GM12878 (cell line): ENCODE results near the gene GSE1. TPM values are rescaled to one million over a fixed set of nuclear protein-coding genes. Genes with fewer than 3 reads are reported as not detected.

Experiments
- ATAC-seq: fragments of 200-7000 bp; cut with Tn5 transposase; 3 replicates; pipeline ENCODE4 v1.9.1; 2020; ENCODE audit warnings: mild to moderate bottlenecking, moderate library complexity
- BruUV-seq: library from RNA; stranded (reverse); fragments of 400-500 nt; replicated peaks from 2 replicates; lab custom pipeline; 2021; lab: Mats Ljungman, UMichigan
- CTCF ChIA-PET: fragments of 300-600 bp; sonication (Branson Sonifier 250); formaldehyde crosslinking; extraction: SDS; loops from one replicate; lab custom pipeline; 2021; ENCODE audit warnings: inconsistent platforms; lab: Yijun Ruan, JAX
- POLR2A ChIA-PET: fragments of 350-600 bp; formaldehyde crosslinking; extraction: SDS; loops from one replicate; lab custom pipeline; 2021; ENCODE audit warnings: inconsistent platforms; lab: Charles Lee
- RAD21 ChIA-PET: fragments of 300-600 bp; sonication (Branson Sonifier 250); formaldehyde crosslinking; loops from one replicate; lab custom pipeline; 2023; ENCODE audit warnings: antibody characterized with exemption; ENCODE audit not compliant: unreplicated experiment; lab: Charles Lee
- SMC1A ChIA-PET: fragments of 300-600 bp; sonication (Branson Sonifier 250); formaldehyde crosslinking; loops from one replicate; lab custom pipeline; 2023; ENCODE audit not compliant: unreplicated experiment, uncharacterized antibody; lab: Charles Lee
- DNase-seq: peaks from one replicate; pipeline ENCODE4 v3.0.0-alpha.2; 2011; ENCODE audit warnings: low read depth, low spot score
- FAIRE-seq: peaks from 3 replicates; lab custom pipeline; 2011; peaks lifted over from hg19 to GRCh38; lab: Jason Lieb, UNC
- H2AFZ ChIP-seq: 2 replicates; pipeline ENCODE4 v1.6.0; 2011; ENCODE audit warnings: low read depth, low read length, control low read depth; ENCODE audit not compliant: control insufficient read depth
- H3K27ac ChIP-seq: 2 replicates; pipeline ENCODE4 v1.5.1; 2011; ENCODE audit warnings: control low read depth; ENCODE audit not compliant: control insufficient read depth, insufficient read depth
- H3K27me3 ChIP-seq, 2 experiments: replicated peaks in 1 of 2; 2 replicates each; pipeline versions ENCODE4 v1.6.0 to v1.6.1; 2011; ENCODE audit warnings: low read length in 1 of 2; ENCODE audit not compliant: control insufficient read depth in 2 of 2, insufficient read depth in 2 of 2
- H3K36me3 ChIP-seq, 2 experiments: 2 replicates each; pipeline ENCODE4 v1.5.1; 2011; ENCODE audit warnings: low read length in 1 of 2; ENCODE audit not compliant: control insufficient read depth in 2 of 2, insufficient read depth in 2 of 2
- H3K4me1 ChIP-seq: 2 replicates; pipeline ENCODE4 v1.6.1; 2011; ENCODE audit warnings: mild to moderate bottlenecking, low read length, moderate library complexity, mixed read lengths; ENCODE audit not compliant: control insufficient read depth, insufficient read depth
- H3K4me2 ChIP-seq: 2 replicates; pipeline ENCODE4 v1.6.0; 2011; ENCODE audit warnings: control low read depth; ENCODE audit not compliant: control insufficient read depth, insufficient read depth
- H3K4me3 ChIP-seq: fragments of 200-600 bp; sonication (generic); 2 replicates; pipeline ENCODE4 v1.5.1; 2016
- H3K79me2 ChIP-seq: 2 replicates; pipeline ENCODE4 v1.6.0; 2011; ENCODE audit warnings: low read length; ENCODE audit not compliant: control insufficient read depth, insufficient read depth
- H3K9ac ChIP-seq: 2 replicates; pipeline ENCODE4 v1.8.0; 2011; ENCODE audit warnings: low read length, control low read depth, mixed read lengths; ENCODE audit not compliant: control insufficient read depth, insufficient read depth
- H3K9me3 ChIP-seq: replicated peaks from 3 replicates; pipeline ENCODE4 v1.5.1; 2011; ENCODE audit warnings: mild to moderate bottlenecking, low read length; ENCODE audit not compliant: control insufficient read depth, insufficient read depth
- H4K20me1 ChIP-seq: 2 replicates; pipeline ENCODE4 v1.6.0; 2011; ENCODE audit not compliant: control insufficient read depth, insufficient read depth
- ATF7 ChIP-seq: fragments of 450-650 bp; IDR thresholded peaks from 2 replicates; pipeline ENCODE4 v1.6.1; 2016; ENCODE audit warnings: low read depth, mild to moderate bottlenecking
- BMI1 ChIP-seq: fragments of 450-650 bp; IDR thresholded peaks from 2 replicates; pipeline ENCODE4 v1.6.1; 2016; ENCODE audit warnings: mild to moderate bottlenecking, moderate library complexity, borderline replicate concordance
- CEBPZ ChIP-seq: fragments of 150-350 bp; IDR thresholded peaks from 2 replicates; pipeline ENCODE4 v1.6.1; 2016; ENCODE audit warnings: low read depth, low read length
- EP300 ChIP-seq, 2 experiments: fragments of 150-350 bp in 1 of 2; IDR thresholded peaks; 2 replicates each; pipeline ENCODE4 v1.6.1; 2011 to 2012; ENCODE audit warnings: low read depth in 2 of 2, low read length in 2 of 2, borderline replicate concordance in 1 of 2, improper control_type of control experiment in 1 of 2, inconsistent platforms in 1 of 2; ENCODE audit not compliant: control insufficient read depth in 1 of 2
- ESRRA ChIP-seq: IDR thresholded peaks from 2 replicates; pipeline ENCODE4 v1.6.1; 2012; ENCODE audit warnings: mild to moderate bottlenecking, low read length, improper control_type of control experiment
- ETV6 ChIP-seq, 2 experiments: fragments of 450-650 bp in 1 of 2; IDR thresholded peaks in 1 of 2; conservative IDR thresholded peaks in 1 of 2; 2 replicates each; pipeline ENCODE4 v1.6.1; 2014; ENCODE audit warnings: antibody characterized with exemption in 1 of 2, borderline replicate concordance in 1 of 2, low read depth in 1 of 2, mild to moderate bottlenecking in 1 of 2, moderate library complexity in 1 of 2
- IRF5 ChIP-seq: fragments of 450-650 bp; IDR thresholded peaks from 2 replicates; pipeline ENCODE4 v1.6.1; 2017; ENCODE audit warnings: borderline replicate concordance
- KAT2A ChIP-seq: conservative IDR thresholded peaks from 2 replicates; pipeline ENCODE4 v1.6.1; 2011; ENCODE audit warnings: low read depth, low read length; ENCODE audit not compliant: control insufficient read depth
- RAD21 ChIP-seq: IDR thresholded peaks from 2 replicates; pipeline ENCODE4 v1.6.1; 2011; ENCODE audit warnings: mild to moderate bottlenecking, low read depth, low read length, moderate library complexity; ENCODE audit not compliant: insufficient read depth
- RFX5 ChIP-seq: IDR thresholded peaks from 2 replicates; pipeline ENCODE4 v1.6.1; 2011; ENCODE audit warnings: low read depth, low read length, improper control_type of control experiment
- SIX5 ChIP-seq: IDR thresholded peaks from 2 replicates; pipeline ENCODE4 v1.6.1; 2011; ENCODE audit warnings: mild to moderate bottlenecking, low read depth, low read length, moderate library complexity; ENCODE audit not compliant: severe bottlenecking
- SPI1 ChIP-seq: IDR thresholded peaks from 2 replicates; pipeline ENCODE4 v1.6.1; 2011; ENCODE audit warnings: low read depth, mild to moderate bottlenecking, low read length, moderate library complexity, borderline replicate concordance; ENCODE audit not compliant: insufficient read depth
- STAT3 ChIP-seq: IDR thresholded peaks from 2 replicates; pipeline ENCODE4 v1.6.1; 2011; ENCODE audit warnings: low read depth, low read length, improper control_type of control experiment
- ZBED1 ChIP-seq: IDR thresholded peaks from 2 replicates; pipeline ENCODE4 v1.6.1; 2016; ENCODE audit warnings: borderline replicate concordance
- WGBS: methylation state at CpG from one replicate; pipeline ENCODE4 v1.1.6; 2016; ENCODE audit warnings: low lambda C conversion rate; ENCODE audit not compliant: insufficient replicate concordance, insufficient coverage; ENCODE audit errors: missing lambda C conversion rate; 5-methylcytosine and 5-hydroxymethylcytosine counted together
- in situ Hi-C: fragments of 300-500 bp; cut with MboI; formaldehyde crosslinking; loops from 9 replicates; pipeline ENCODE4 v1.14.3; 2018; ENCODE audit warnings: mixed read lengths
- intact Hi-C: fragments of 100-400 bp; cut with micrococcal nuclease; formaldehyde crosslinking; loops from one replicate; pipeline ENCODE4 v1.14.2; 2022; ENCODE audit not compliant: unreplicated experiment
- polyA plus RNA-seq, 11 experiments: library from polyadenylated mRNA; depleted of rRNA in 4 of 11; unstranded in 6 of 11; stranded (reverse) in 5 of 11; fragments of >200 nt; fragmentation: Nextera tagmentation in 4 of 11; fragmentation: Illumina TruSeq in 1 of 11; extraction: Ambion mirVana in 4 of 11; extraction: Trizol in 1 of 11; gene quantifications; 1 replicate in 1 of 11; 2 replicates in 10 of 11; pipeline versions ENCODE4 v1.2.1 to v1.2.3, GENCODE V29; 2011 to 2016; ENCODE audit warnings: inconsistent platforms in 2 of 11, missing spikeins in 2 of 11, low read depth in 1 of 11
- total RNA-seq, 4 experiments: library from RNA; depleted of rRNA in 3 of 4; stranded (reverse); fragments of >200 nt in 3 of 4; fragmentation: Illumina TruSeq in 1 of 4; extraction: Trizol in 1 of 4; gene quantifications; 2 replicates each; pipeline versions ENCODE4 v1.2.1 to v1.2.3, GENCODE V29; 2013 to 2021

GSE1 gene
- total and polyA plus RNA-seq, 10 of the 15 experiments (the other 5 are each of a cell fraction or from before 2014, with no cell fraction given): 4.6 to 58.7 (median 18.2) TPM

- TF ChIP-seq KAT2A (no peak), STAT3 (no peak), IRF5 (no peak), ATF7 (no peak)
Observed at GRCh38 chr16:85573696-85574641, 39.2 kb upstream of the GSE1 start (continued).

DNA sequence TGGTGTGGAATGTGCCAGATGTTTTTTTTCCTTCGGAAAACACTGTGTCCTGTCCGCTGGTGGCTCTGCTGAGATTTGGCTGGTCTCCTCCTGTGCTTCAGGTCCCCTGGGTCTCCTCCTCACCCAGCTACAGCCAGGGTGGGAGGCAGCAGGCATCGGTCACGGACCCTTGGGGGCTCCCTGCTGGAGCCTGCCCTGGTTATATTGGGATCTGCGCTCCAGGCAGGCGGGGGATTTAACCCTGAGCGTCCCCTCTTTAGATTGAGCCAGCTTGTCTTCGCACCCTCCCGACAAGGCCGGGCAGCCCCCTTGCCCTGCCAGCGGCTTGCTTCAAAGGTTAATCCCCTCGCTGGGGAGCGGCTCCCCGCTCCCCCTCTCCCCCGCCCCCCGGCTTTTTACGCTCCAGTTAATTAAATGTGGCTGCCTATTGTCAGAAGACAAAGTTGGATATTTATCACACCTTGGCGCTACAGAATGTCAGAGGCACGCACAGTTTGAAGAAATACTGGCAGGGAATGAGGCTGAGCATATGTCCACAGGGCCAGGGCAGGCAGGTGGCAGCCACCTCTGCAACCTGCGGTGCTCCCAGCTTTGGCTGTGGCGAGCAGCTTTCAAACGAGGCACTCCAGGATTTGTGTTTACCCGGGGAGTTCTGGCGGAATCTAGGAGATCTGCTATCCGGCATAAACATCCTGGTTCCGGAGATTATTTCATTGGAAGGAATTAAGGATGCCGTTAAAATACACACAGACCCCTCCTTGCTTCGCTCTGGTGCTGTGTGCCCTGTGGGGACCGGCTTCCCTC is 38.2 kb upstream of the GSE1 start:
- H3K4me2 ChIP-seq: no peak overlapping the region
- TF ChIP-seq RFX5: no peak
- no peak for TF ChIP-seq ESRRA
- no peak for TF ChIP-seq SPI1
- no peak for TF ChIP-seq BMI1
- no peak for TF ChIP-seq ETV6 (conservative IDR thresholded peaks at IDR 0.05 in 1 of 2, IDR thresholded peaks at IDR 0.05 in 1 of 2; ENCODE audit: borderline replicate concordance in 1 of 2, low read depth in 1 of 2)
- TF ChIP-seq ZBED1: no peak
- no peak for TF ChIP-seq RAD21
- no peak for TF ChIP-seq EP300 (IDR thresholded peaks at IDR 0.05; ENCODE audit: borderline replicate concordance in 1 of 2, control insufficient read depth in 1 of 2, low read depth in 2 of 2, low read length in 2 of 2)
- no peak for TF ChIP-seq CEBPZ
- no peak for TF ChIP-seq SIX5
- DNase-seq: no peak
- ATAC-seq: no peak
- H3K79me2 ChIP-seq: peaks cover 65% of the 10 kb centered on the region
- H3K9ac ChIP-seq: no peak overlapping the region
- H3K27me3 ChIP-seq: no peaks in the 10 kb centered on the region
- in situ Hi-C loops: loop anchor here (25.0 kb wide), 1 partner anchor 963 kb away; the partner anchor contains the start of gene COTL1
- POLR2A ChIA-PET: no interaction called here
- no TSS peak for BruUV-seq
- WGBS: 89% methylated on average over 20 of the region's 29 CpGs
- no peak overlapping the region for H3K4me3 ChIP-seq
- H4K20me1 ChIP-seq: peaks cover 10% of the 10 kb centered on the region; the same call in 1 of the 2 replicates
- SMC1A ChIA-PET: interaction anchor here (1.2 to 1.5 kb wide), 2 partner anchors 20 to 107 kb away, joined by 3 to 5 read pairs; no protein-coding TSS in a partner anchor
- no peak overlapping the region for H2AFZ ChIP-seq
- intact Hi-C loops: no loop called here
- FAIRE-seq: no peak
- no peak overlapping the region for H3K27ac ChIP-seq
- H3K36me3 ChIP-seq: peaks cover 0 to 8% of the 10 kb centered on the region in 2 experiments; a peak in 3 of 4 replicates
- RAD21 ChIA-PET: no interaction called here
- H3K9me3 ChIP-seq: no peaks in the 10 kb centered on the region
- H3K4me1 ChIP-seq: peaks cover 27% of the 10 kb centered on the region
- CTCF ChIA-PET: interaction anchor here (0.7 to 1.1 kb wide), 2 partner anchors 18 to 449 kb away, joined by 3 read pairs; no protein-coding TSS in a partner anchor
